H1 (cell line): ENCODE results near the gene TXNRD2. TPM values are rescaled to one million over a fixed set of nuclear protein-coding genes. Genes with fewer than 3 reads are reported as not detected.

Source experiments
- CTCF ChIA-PET: fragments of 300-600 bp; sonication (Branson Sonifier 250); formaldehyde crosslinking; loops from one replicate; lab custom pipeline; 2021; ENCODE audit not compliant: partially characterized antibody; lab: Charles Lee
- POLR2A ChIA-PET: fragments of 300-600 bp; sonication (Branson Sonifier 250); formaldehyde crosslinking; loops from one replicate; lab custom pipeline; 2021; ENCODE audit warnings: inconsistent platforms; ENCODE audit not compliant: partially characterized antibody; lab: Charles Lee
- DNase-seq, 2 experiments: peaks; one replicate each; pipeline versions ENCODE4 v3.0.0 to v3.0.0-alpha.2; 2010 to 2022; ENCODE audit warnings: low spot score in 2 of 2, low read depth in 1 of 2, mixed read lengths in 1 of 2
- FAIRE-seq: peaks from 2 replicates; lab custom pipeline; 2011; peaks lifted over from hg19 to GRCh38; lab: Jason Lieb, UNC
- H2AFZ ChIP-seq: 2 replicates; pipeline ENCODE4 v1.8.1; 2012; ENCODE audit warnings: low read length, inconsistent platforms
- H2AK5ac ChIP-seq: 2 replicates; pipeline ENCODE4 v1.6.1; 2013; ENCODE audit warnings: low read depth, low read length
- H2BK120ac ChIP-seq: replicated peaks from 2 replicates; pipeline ENCODE3; 2013; ENCODE audit warnings: low read depth, low read length, inconsistent platforms
- H2BK12ac ChIP-seq: 2 replicates; pipeline ENCODE4 v1.6.1; 2013; ENCODE audit warnings: low read depth, low read length
- H2BK15ac ChIP-seq: 2 replicates; pipeline ENCODE4 v1.6.1; 2013; ENCODE audit warnings: low read length
- H2BK20ac ChIP-seq: 2 replicates; pipeline ENCODE4 v1.6.1; 2013; ENCODE audit warnings: low read length
- H2BK5ac ChIP-seq: 2 replicates; pipeline ENCODE4 v1.6.1; 2013; ENCODE audit warnings: low read depth, low read length
- H3K14ac ChIP-seq: 2 replicates; pipeline ENCODE4 v1.6.1; 2013; ENCODE audit warnings: inconsistent platforms; ENCODE audit not compliant: insufficient read length
- H3K18ac ChIP-seq: 2 replicates; pipeline ENCODE4 v1.6.1; 2013; ENCODE audit warnings: low read length; ENCODE audit errors: extremely low read depth
- H3K23ac ChIP-seq: 2 replicates; pipeline ENCODE4 v1.6.1; 2013; ENCODE audit warnings: inconsistent platforms; ENCODE audit not compliant: insufficient read length
- H3K23me2 ChIP-seq: 2 replicates; pipeline ENCODE4 v1.6.1; 2013; ENCODE audit warnings: low read depth, low read length
- H3K27ac ChIP-seq: 2 replicates; pipeline ENCODE4 v1.6.1; 2011; ENCODE audit warnings: low read depth, low read length, inconsistent platforms
- H3K27me3 ChIP-seq, 4 experiments: replicated peaks in 1 of 4; 1 replicate in 1 of 4; 2 replicates in 3 of 4; pipeline versions ENCODE4 v1.6.1 to v1.8.1; 2011 to 2013; ENCODE audit warnings: low read length in 3 of 4, mild to moderate bottlenecking in 3 of 4, inconsistent platforms in 2 of 4, mixed read lengths in 2 of 4, moderate library complexity in 1 of 4; ENCODE audit not compliant: control insufficient read depth in 3 of 4, insufficient read depth in 3 of 4; ENCODE audit errors: extremely low read depth in 1 of 4
- H3K36me3 ChIP-seq, 4 experiments: 2 replicates each; pipeline versions ENCODE4 v1.6.1 to v1.8.1; 2011 to 2013; ENCODE audit warnings: mild to moderate bottlenecking in 4 of 4, low read length in 3 of 4, moderate library complexity in 2 of 4, control low read depth in 1 of 4, inconsistent platforms in 1 of 4; ENCODE audit not compliant: insufficient read depth in 4 of 4, control insufficient read depth in 2 of 4
- H3K4ac ChIP-seq: replicated peaks from 2 replicates; pipeline ENCODE3; 2013; ENCODE audit warnings: low read length, low read depth, mixed read lengths, inconsistent platforms; ENCODE audit not compliant: insufficient read length
- H3K4me1 ChIP-seq, 4 experiments: replicated peaks in 1 of 4; 1 replicate in 1 of 4; 2 replicates in 3 of 4; pipeline versions ENCODE4 v1.6.1 to v1.8.1; 2011 to 2013; ENCODE audit warnings: low read length in 3 of 4, inconsistent platforms in 2 of 4, mixed read lengths in 1 of 4; ENCODE audit not compliant: insufficient read depth in 4 of 4, control insufficient read depth in 3 of 4
- H3K4me2 ChIP-seq, 2 experiments: 2 replicates each; pipeline versions ENCODE4 v1.6.1 to v1.8.1; 2011 to 2013; ENCODE audit warnings: low read depth in 2 of 2, low read length in 2 of 2, control low read depth in 1 of 2, inconsistent platforms in 1 of 2, mild to moderate bottlenecking in 1 of 2; ENCODE audit not compliant: insufficient read depth in 1 of 2
- H3K4me3 ChIP-seq, 4 experiments: fragments of 200-600, 300-600 bp in 1 of 4; sonication (generic), shearing (Covaris generic), sonication (Bioruptor Twin) in 1 of 4; 2 replicates each; pipeline versions ENCODE4 v1.5.1 to v1.8.1; 2011 to 2016; ENCODE audit warnings: low read length in 4 of 4, low read depth in 3 of 4, control low read depth in 2 of 4, inconsistent platforms in 2 of 4, mild to moderate bottlenecking in 2 of 4, mixed read lengths in 1 of 4, moderate library complexity in 1 of 4; ENCODE audit not compliant: insufficient read depth in 2 of 4; ENCODE audit errors: extremely low read depth in 1 of 4
- H3K56ac ChIP-seq: replicated peaks from 2 replicates; pipeline ENCODE3; 2013; ENCODE audit warnings: low read depth, mild to moderate bottlenecking, mixed read lengths, low read length, inconsistent platforms; ENCODE audit not compliant: insufficient read length
- H3K79me1 ChIP-seq: 2 replicates; pipeline ENCODE4 v1.6.1; 2013; ENCODE audit warnings: low read depth, low read length, control low read depth
- H3K79me2 ChIP-seq, 2 experiments: 2 replicates each; pipeline versions ENCODE4 v1.6.1 to v1.8.1; 2012 to 2013; ENCODE audit warnings: low read length in 2 of 2, mild to moderate bottlenecking in 2 of 2, inconsistent platforms in 1 of 2; ENCODE audit not compliant: insufficient read depth in 2 of 2, control insufficient read depth in 1 of 2
- H3K9ac ChIP-seq, 4 experiments: replicated peaks in 1 of 4; 1 replicate in 1 of 4; 2 replicates in 3 of 4; pipeline versions ENCODE4 v1.6.1 to v1.8.1; 2011 to 2013; ENCODE audit warnings: low read depth in 3 of 4, low read length in 3 of 4, control low read depth in 2 of 4, mild to moderate bottlenecking in 2 of 4, moderate library complexity in 2 of 4, inconsistent platforms in 1 of 4; ENCODE audit errors: extremely low read depth in 1 of 4
- H3K9me3 ChIP-seq, 2 experiments: 2 replicates each; pipeline versions ENCODE4 v1.6.1 to v1.8.1; 2012 to 2013; ENCODE audit warnings: mild to moderate bottlenecking in 2 of 2, moderate library complexity in 2 of 2, control low read depth in 1 of 2, inconsistent platforms in 1 of 2, low read depth in 1 of 2, low read length in 1 of 2, mixed read lengths in 1 of 2; ENCODE audit not compliant: insufficient read depth in 2 of 2
- H4K20me1 ChIP-seq, 2 experiments: replicated peaks in 1 of 2; 2 replicates each; pipeline versions ENCODE3 to v1.8.1; 2011 to 2013; ENCODE audit warnings: inconsistent platforms in 2 of 2, low read length in 2 of 2, mild to moderate bottlenecking in 1 of 2; ENCODE audit not compliant: insufficient read depth in 2 of 2, control insufficient read depth in 1 of 2
- H4K5ac ChIP-seq: 2 replicates; pipeline ENCODE4 v1.6.1; 2013; ENCODE audit warnings: low read length, low read depth, mixed read lengths, inconsistent platforms; ENCODE audit not compliant: insufficient read length
- H4K8ac ChIP-seq: 2 replicates; pipeline ENCODE4 v1.8.0; 2013; ENCODE audit warnings: mild to moderate bottlenecking, moderate library complexity, low read length, inconsistent platforms; ENCODE audit not compliant: insufficient read depth; ENCODE audit errors: extremely low read depth
- H4K91ac ChIP-seq: replicated peaks from 2 replicates; pipeline ENCODE3; 2013; ENCODE audit warnings: low read length, mixed read lengths, inconsistent platforms; ENCODE audit not compliant: insufficient read length
- BACH1 ChIP-seq: IDR thresholded peaks from 2 replicates; pipeline ENCODE4 v1.6.1; 2012; ENCODE audit warnings: low read length, improper control_type of control experiment
- CREB1 ChIP-seq: IDR thresholded peaks from 2 replicates; pipeline ENCODE4 v1.6.1; 2012; ENCODE audit warnings: inconsistent platforms
- EP300 ChIP-seq, 2 experiments: IDR thresholded peaks; 1 replicate in 1 of 2; 2 replicates in 1 of 2; pipeline ENCODE4 v1.6.1; 2011 to 2012; ENCODE audit warnings: low read depth in 2 of 2, low read length in 2 of 2, mild to moderate bottlenecking in 2 of 2, borderline replicate concordance in 1 of 2, inconsistent platforms in 1 of 2, moderate library complexity in 1 of 2
- HDAC6 ChIP-seq: IDR thresholded peaks from one replicate; pipeline ENCODE4 v1.7.1; 2012; ENCODE audit warnings: low read depth, mild to moderate bottlenecking, inconsistent platforms, low read length, moderate library complexity
- JUN ChIP-seq: IDR thresholded peaks from 2 replicates; pipeline ENCODE4 v1.6.1; 2011; ENCODE audit warnings: low read depth, mild to moderate bottlenecking, improper control_type of control experiment, low read length
- NANOG ChIP-seq: IDR thresholded peaks from 2 replicates; pipeline ENCODE4 v1.6.1; 2011; ENCODE audit warnings: low read length, low read depth, mild to moderate bottlenecking, inconsistent platforms; ENCODE audit not compliant: insufficient read depth, poor library complexity, severe bottlenecking
- PHF8 ChIP-seq: fragments of 200-600 bp; sonication (generic); conservative IDR thresholded peaks from 2 replicates; pipeline ENCODE4 v1.7.1; 2012; ENCODE audit warnings: low read depth, mild to moderate bottlenecking, inconsistent platforms, low read length, moderate library complexity
- RAD21 ChIP-seq, 2 experiments: IDR thresholded peaks in 1 of 2; conservative IDR thresholded peaks in 1 of 2; 2 replicates each; pipeline ENCODE4 v1.6.1; 2011; ENCODE audit warnings: low read depth in 2 of 2, low read length in 2 of 2, improper control_type of control experiment in 1 of 2, inconsistent platforms in 1 of 2, mild to moderate bottlenecking in 1 of 2, moderate library complexity in 1 of 2
- SIN3A ChIP-seq, 2 experiments: IDR thresholded peaks in 1 of 2; conservative IDR thresholded peaks in 1 of 2; 2 replicates each; pipeline ENCODE4 v1.6.1; 2011 to 2012; ENCODE audit warnings: low read length in 2 of 2, improper control_type of control experiment in 1 of 2, low read depth in 1 of 2, mild to moderate bottlenecking in 1 of 2
- SRF ChIP-seq: IDR thresholded peaks from 2 replicates; pipeline ENCODE4 v1.6.1; 2011; ENCODE audit warnings: mild to moderate bottlenecking, low read depth, low read length, moderate library complexity
- YY1 ChIP-seq: IDR thresholded peaks from 2 replicates; pipeline ENCODE4 v1.6.1; 2011; ENCODE audit warnings: low read depth, mild to moderate bottlenecking, low read length
- WGBS, 2 experiments: shearing (Covaris generic) in 1 of 2; methylation state at CpG; one replicate each; pipeline versions ENCODE4 v1.1.6 to v1.1.7; 2013 to 2015; ENCODE audit warnings: low lambda C conversion rate in 2 of 2, mixed read lengths in 2 of 2, inconsistent platforms in 1 of 2, low coverage in 1 of 2, missing lambda C conversion rate in 1 of 2; ENCODE audit not compliant: insufficient replicate concordance in 2 of 2, insufficient coverage in 1 of 2, insufficient read length in 1 of 2; ENCODE audit errors: extremely low coverage in 1 of 2, missing lambda C conversion rate in 1 of 2; 5-methylcytosine and 5-hydroxymethylcytosine counted together
- polyA plus RNA-seq, 7 experiments: library from polyadenylated mRNA; depleted of rRNA in 3 of 7; stranded (reverse) in 5 of 7; unstranded in 2 of 7; fragments of >200 nt in 5 of 7; fragments of 200-250 nt in 2 of 7; gene quantifications; 1 replicate in 5 of 7; 2 replicates in 1 of 7; 4 replicates in 1 of 7; pipeline versions ENCODE4 v1.2.1 to v1.2.3, GENCODE V29; 2011 to 2013; ENCODE audit warnings: missing spikeins in 2 of 7, mixed read lengths in 2 of 7
- total RNA-seq: library from RNA; stranded (reverse); fragmentation: NEBNext Ultra II Directional; extraction: Animal tissue kit (Norgen Biotek cat#: 25700); gene quantifications from 2 replicates; pipeline ENCODE4 v1.2.1, GENCODE V29; 2021

TXNRD2 gene
- total and polyA plus RNA-seq, 2 of the 8 experiments (the other 6 are each of a cell fraction or from before 2014, with no cell fraction given): 14.8 to 21.9 TPM

- no peak overlapping the region for H2BK120ac ChIP-seq
- no peak overlapping the region for H3K14ac ChIP-seq
- no peak overlapping the region for H3K4me2 ChIP-seq
- H3K23me2 ChIP-seq: peaks cover 6% of the 10 kb centered on the region; the same call in 1 of the 2 replicates
- no peak overlapping the region for H4K8ac ChIP-seq
- DNase-seq: no peak
- no peak overlapping the region for H2AK5ac ChIP-seq
- no peak overlapping the region for H3K56ac ChIP-seq
- no peak overlapping the region for H4K5ac ChIP-seq
- no peak overlapping the region for H3K27ac ChIP-seq
- no peak overlapping the region for H3K4me3 ChIP-seq
- H2BK15ac ChIP-seq: peak overlapping the region; percentile 40; the same call in 1 of the 2 replicates
- H4K91ac ChIP-seq: no peak overlapping the region
- no peak overlapping the region for H2BK5ac ChIP-seq
- H3K9me3 ChIP-seq: no peaks in the 10 kb centered on the region
- peaks cover 0 to 7% of the 10 kb centered on the region in 2 experiments for H4K20me1 ChIP-seq
- peaks cover 5 to 12% (median 12%) of the 10 kb centered on the region in 4 experiments for H3K4me1 ChIP-seq
- peak overlapping the region; percentile 13; the same call in 1 of the 2 replicates for H2BK20ac ChIP-seq
- no peaks in the 10 kb centered on the region for H3K79me2 ChIP-seq
- no peak overlapping the region for H2BK12ac ChIP-seq
- no peak overlapping the region for H2AFZ ChIP-seq
- no peak overlapping the region for H3K4ac ChIP-seq
- WGBS, 2 experiments: 88% methylated on average over 19 of the region's 22 CpGs; no CpG with 5 or more reads in 1 of the 2 experiments
- no peaks in the 10 kb centered on the region for H3K79me1 ChIP-seq
- ChIA-PET POLR2A (interaction anchor here (1.2 kb wide), 1 partner anchor 118 kb away, joined by 3 read pairs; no protein-coding TSS in a partner anchor), CTCF (interaction anchor here (0.8 to 10.1 kb wide), 13 partner anchors 7 to 226 kb away, joined by 3 to 69 read pairs (median 5); no protein-coding TSS in a partner anchor)
- H3K23ac ChIP-seq: no peak overlapping the region
- H3K18ac ChIP-seq: no peak overlapping the region
- no peaks in the 10 kb centered on the region for H3K36me3 ChIP-seq
- FAIRE-seq: no peak
- no peaks in the 10 kb centered on the region; a peak in 1 of 7 replicates for H3K27me3 ChIP-seq
- no peak overlapping the region for H3K9ac ChIP-seq
- TF ChIP-seq SRF (no peak), NANOG (no peak), RAD21 (IDR thresholded peaks at IDR 0.05 in 1 of 2, conservative IDR thresholded peaks at IDR 0.05 in 1 of 2; ENCODE audit: low read depth in 2 of 2, low read length in 2 of 2) (no peak), PHF8 (no peak), YY1 (no peak), JUN (no peak), EP300 (IDR thresholded peaks at IDR 0.05; ENCODE audit: borderline replicate concordance in 1 of 2, low read depth in 2 of 2, low read length in 2 of 2) (no peak), CREB1 (no peak), HDAC6 (no peak), SIN3A (conservative IDR thresholded peaks at IDR 0.05 in 1 of 2, IDR thresholded peaks at IDR 0.05 in 1 of 2; ENCODE audit: low read depth in 1 of 2, low read length in 2 of 2) (no peak), BACH1 (no peak)
These were observed 36.0 kb downstream of the TXNRD2 start for GRCh38 chr22:19905347-19906276.
